AG09309 (cell line): Measurements from ENCODE around the gene GRK5.
A peak's percentile ranks its signal among the peaks of the same experiment; 100 is the strongest.

Experiments
- DNase-seq: peaks from one replicate; pipeline ENCODE4 v3.0.0-alpha.2; 2010; ENCODE audit warnings: low read depth
- H3K4me3 ChIP-seq: 2 replicates; pipeline ENCODE4 v1.5.1; 2011; ENCODE audit warnings: mild to moderate bottlenecking, low read depth, low read length, moderate library complexity; ENCODE audit not compliant: control insufficient read depth
- CTCF ChIP-seq: IDR thresholded peaks from 2 replicates; pipeline ENCODE4 v1.5.1; 2011; ENCODE audit warnings: mild to moderate bottlenecking, low read depth, low read length, inconsistent platforms; ENCODE audit not compliant: insufficient read depth, control insufficient read depth; ENCODE audit errors: missing control alignments

GRK5 gene

GRCh38 chr10:119183664-119184412 lies 23.5 kb upstream of the GRK5 start:
- no peak overlapping the region for H3K4me3 ChIP-seq
- TF ChIP-seq CTCF: no peak
- DNase-seq: no peak

GRCh38 chr10:119189811-119190282 lies 17.5 kb upstream of the GRK5 start:
- H3K4me3 ChIP-seq: no peak overlapping the region
- TF ChIP-seq CTCF: no peak
- DNase-seq: no peak

- no peak overlapping the region for H3K4me3 ChIP-seq
- TF ChIP-seq CTCF: no peak
- peak; percentile 91 for DNase-seq
Measured at GRCh38 chr10:119190353-119190752, 17.0 kb upstream of the GRK5 start.

GRCh38 chr10:119190954-119191785 lies 16.2 kb upstream of the GRK5 start:
- DNase-seq: no peak
- no peak for TF ChIP-seq CTCF
- H3K4me3 ChIP-seq: no peak overlapping the region

GRCh38 chr10:119191881-119192280 lies 15.5 kb upstream of the GRK5 start:
- DNase-seq: no peak
- no peak overlapping the region for H3K4me3 ChIP-seq
- TF ChIP-seq CTCF: no peak

- TF ChIP-seq CTCF: no peak
- H3K4me3 ChIP-seq: no peak overlapping the region
- DNase-seq: no peak
Measured at GRCh38 chr10:119197921-119198320, 9.4 kb upstream of the GRK5 start.
